ENCODE results near the gene ADARB2.

The ADARB2 gene

DNA sequence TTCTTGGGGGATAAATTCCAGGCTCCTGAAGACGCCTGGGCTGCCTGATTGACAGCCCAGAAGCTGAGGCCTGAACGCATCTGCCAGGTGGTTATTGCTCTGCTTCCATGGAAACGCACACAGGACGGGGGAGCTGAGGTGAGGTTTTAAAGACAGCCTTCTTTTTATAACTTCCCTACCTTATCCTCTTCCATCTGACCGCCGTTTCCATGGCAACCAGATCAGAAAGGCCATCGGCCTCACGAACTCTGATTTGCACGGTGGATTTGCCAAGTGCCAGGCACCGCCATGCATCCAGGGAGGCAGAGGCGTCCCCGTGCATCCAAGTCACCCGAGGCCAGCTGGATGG, 260.9 kb downstream of the ADARB2 start:
- H3K36me3 ChIP-seq (ENCODE audit: control insufficient read depth, insufficient read depth, low read length, severe bottlenecking), result no peaks in the 10 kb centered on the region
- peaks cover 2% of the 10 kb centered on the region for H3K9me3 ChIP-seq (ENCODE audit: control insufficient read depth, low read length)
- H3K27me3 ChIP-seq (replicated peaks; ENCODE audit: control insufficient read depth, insufficient read depth, low read length), result no peaks in the 10 kb centered on the region
- DNase-seq (ENCODE audit: low read depth), result no peak
- H3K4me1 ChIP-seq (ENCODE audit: control insufficient read depth, insufficient read depth, low read length), result no peaks in the 10 kb centered on the region
- no peak overlapping the region for H3K4me3 ChIP-seq (ENCODE audit: low read length)
- H3K9ac ChIP-seq (ENCODE audit: low read length), result no peak overlapping the region

DNA sequence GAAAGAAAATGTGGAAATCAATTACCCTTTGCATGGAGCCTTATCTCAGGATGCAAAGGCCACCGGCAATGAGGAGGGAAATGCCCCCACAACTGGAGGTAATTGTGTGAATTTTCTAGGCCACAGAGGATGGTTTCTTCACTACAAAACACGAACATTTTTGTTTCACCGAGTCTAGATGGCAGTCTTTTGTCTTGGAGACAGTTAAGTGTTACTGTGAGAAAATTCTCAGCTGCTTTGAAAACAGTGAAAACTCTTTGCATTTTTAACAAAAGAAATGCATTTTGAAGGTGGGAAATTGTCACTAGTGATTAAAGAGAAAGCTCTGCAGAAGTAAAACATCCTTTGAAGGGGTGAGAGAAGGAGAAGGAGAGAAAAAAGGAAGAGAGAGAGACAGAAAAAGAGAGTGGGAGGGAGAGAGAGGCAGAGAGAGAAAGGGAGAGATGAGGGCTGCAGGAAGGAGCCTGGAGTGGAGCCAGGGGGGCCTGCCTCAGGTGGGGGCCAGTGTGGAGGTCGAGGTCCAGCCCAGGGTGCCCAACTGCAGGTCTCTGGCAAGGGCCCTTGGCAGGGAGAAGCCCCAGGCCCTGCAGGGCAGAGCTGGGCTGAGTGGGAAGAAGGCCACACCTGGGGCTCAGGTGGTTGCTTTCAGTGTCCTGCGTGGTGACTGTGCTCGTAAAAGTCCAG, 261.4 kb downstream of the ADARB2 start:
- Histone ChIP-seq H3K4me3 (ENCODE audit: low read length) (no peak overlapping the region), H3K9me3 (ENCODE audit: control insufficient read depth, low read length) (peaks cover 2% of the 10 kb centered on the region), H3K9ac (ENCODE audit: low read length) (no peak overlapping the region), H3K36me3 (ENCODE audit: control insufficient read depth, insufficient read depth, low read length, severe bottlenecking) (no peaks in the 10 kb centered on the region), H3K27me3 (replicated peaks; ENCODE audit: control insufficient read depth, insufficient read depth, low read length) (no peaks in the 10 kb centered on the region), H3K4me1 (ENCODE audit: control insufficient read depth, insufficient read depth, low read length) (no peaks in the 10 kb centered on the region)
- DNase-seq (ENCODE audit: low read depth), result no peak

DNA sequence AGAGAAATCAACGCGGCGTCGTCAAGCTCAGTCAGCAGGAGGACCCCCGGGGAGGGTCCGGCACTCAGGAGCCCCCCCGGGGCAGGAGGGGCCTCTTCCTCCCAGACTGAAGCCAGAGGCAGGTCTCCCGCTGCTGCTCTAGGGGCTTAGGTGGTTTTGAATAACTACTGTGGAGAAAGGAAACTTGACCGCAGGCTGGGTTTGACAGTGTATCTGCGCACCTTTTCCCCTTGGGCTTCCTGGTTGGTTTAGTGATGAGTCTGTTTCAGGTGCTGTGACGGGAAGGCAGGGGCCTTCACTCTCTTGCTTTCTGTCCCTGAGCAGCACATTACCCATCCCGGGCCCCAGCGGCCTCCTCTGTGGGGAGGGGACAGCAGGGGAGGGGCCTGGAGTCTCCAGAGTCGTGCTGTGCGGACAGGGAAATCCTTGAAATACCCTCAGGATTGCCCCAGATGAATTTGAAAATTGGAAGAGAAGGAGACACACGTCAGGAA, 262.2 kb downstream of the ADARB2 start:
- Histone ChIP-seq H3K4me1 (ENCODE audit: control insufficient read depth, insufficient read depth, low read length) (no peaks in the 10 kb centered on the region), H3K4me3 (ENCODE audit: low read length) (no peak overlapping the region), H3K9ac (ENCODE audit: low read length) (no peak overlapping the region), H3K9me3 (ENCODE audit: control insufficient read depth, low read length) (peaks cover 2% of the 10 kb centered on the region), H3K27me3 (replicated peaks; ENCODE audit: control insufficient read depth, insufficient read depth, low read length) (no peaks in the 10 kb centered on the region), H3K36me3 (ENCODE audit: control insufficient read depth, insufficient read depth, low read length, severe bottlenecking) (no peaks in the 10 kb centered on the region)
- no peak for DNase-seq (ENCODE audit: low read depth)

DNA sequence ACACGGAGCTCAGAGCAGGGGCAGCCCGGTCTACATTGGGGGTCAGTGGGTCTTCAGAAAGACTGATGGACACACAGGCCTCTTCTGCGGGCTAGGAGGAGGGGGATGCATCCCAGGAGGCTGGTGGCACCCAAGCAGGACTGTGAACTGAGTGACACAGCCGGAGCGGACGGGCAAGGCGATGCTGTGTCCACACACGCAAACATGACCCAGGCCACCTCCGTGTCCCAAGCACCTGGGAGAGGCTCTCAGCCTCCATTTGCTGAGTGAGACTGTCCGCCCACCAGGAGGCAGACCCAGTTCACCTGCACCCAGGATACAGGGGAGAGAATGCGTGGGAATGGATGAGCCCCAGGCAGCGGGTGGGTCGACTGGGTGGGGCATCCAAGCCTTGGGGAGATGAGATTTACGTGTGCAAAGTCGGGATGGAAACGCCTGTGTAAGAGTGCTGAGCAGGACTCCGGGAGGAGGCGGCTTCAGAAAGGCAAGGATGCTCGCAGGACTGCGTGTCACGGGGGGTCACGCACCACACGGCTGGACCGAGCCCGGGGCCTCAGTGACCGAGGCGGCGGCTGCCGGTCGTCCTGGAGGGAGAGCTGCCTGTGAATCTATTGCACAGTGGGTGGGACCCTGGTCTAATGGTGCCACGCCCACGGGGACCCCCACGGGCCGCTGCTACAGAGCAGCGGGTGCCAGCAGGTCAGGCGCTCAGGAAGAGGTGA, 262.8 kb downstream of the ADARB2 start:
- no peaks in the 10 kb centered on the region for H3K4me1 ChIP-seq (ENCODE audit: control insufficient read depth, insufficient read depth, low read length)
- H3K9ac ChIP-seq (ENCODE audit: low read length), result no peak overlapping the region
- no peak overlapping the region for H3K4me3 ChIP-seq (ENCODE audit: low read length)
- H3K36me3 ChIP-seq (ENCODE audit: control insufficient read depth, insufficient read depth, low read length, severe bottlenecking), result no peaks in the 10 kb centered on the region
- no peaks in the 10 kb centered on the region for H3K27me3 ChIP-seq (replicated peaks; ENCODE audit: control insufficient read depth, insufficient read depth, low read length)
- peaks cover 2% of the 10 kb centered on the region for H3K9me3 ChIP-seq (ENCODE audit: control insufficient read depth, low read length)
- DNase-seq (ENCODE audit: low read depth), result no peak

DNA sequence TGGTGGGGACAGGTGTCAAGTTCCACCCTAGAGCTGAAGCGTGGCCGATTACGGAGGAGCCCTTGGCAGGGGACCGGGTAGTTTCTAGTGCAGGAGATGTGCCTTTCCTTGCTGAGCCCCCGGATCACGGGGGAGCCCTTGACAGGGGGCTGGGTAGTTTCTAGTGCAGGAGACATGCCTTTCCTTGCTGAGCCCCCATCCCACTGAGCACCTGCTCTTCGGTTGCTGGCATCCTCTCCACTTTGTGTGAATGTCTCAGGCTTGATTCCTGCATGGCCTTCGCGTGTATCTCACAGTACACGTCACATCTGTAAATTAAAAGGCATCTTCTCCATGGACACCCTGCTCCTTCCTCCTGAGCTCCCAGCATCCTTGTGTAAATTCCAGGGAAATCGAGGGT, 263.5 kb downstream of the ADARB2 start:
- H3K9me3 ChIP-seq (ENCODE audit: control insufficient read depth, low read length), result peaks cover under 1% of the 10 kb centered on the region
- H3K4me1 ChIP-seq (ENCODE audit: control insufficient read depth, insufficient read depth, low read length), result no peaks in the 10 kb centered on the region
- H3K36me3 ChIP-seq (ENCODE audit: control insufficient read depth, insufficient read depth, low read length, severe bottlenecking), result no peaks in the 10 kb centered on the region
- no peak overlapping the region for H3K4me3 ChIP-seq (ENCODE audit: low read length)
- H3K9ac ChIP-seq (ENCODE audit: low read length), result no peak overlapping the region
- H3K27me3 ChIP-seq (replicated peaks; ENCODE audit: control insufficient read depth, insufficient read depth, low read length), result no peaks in the 10 kb centered on the region
- no peak for DNase-seq (ENCODE audit: low read depth)

DNA sequence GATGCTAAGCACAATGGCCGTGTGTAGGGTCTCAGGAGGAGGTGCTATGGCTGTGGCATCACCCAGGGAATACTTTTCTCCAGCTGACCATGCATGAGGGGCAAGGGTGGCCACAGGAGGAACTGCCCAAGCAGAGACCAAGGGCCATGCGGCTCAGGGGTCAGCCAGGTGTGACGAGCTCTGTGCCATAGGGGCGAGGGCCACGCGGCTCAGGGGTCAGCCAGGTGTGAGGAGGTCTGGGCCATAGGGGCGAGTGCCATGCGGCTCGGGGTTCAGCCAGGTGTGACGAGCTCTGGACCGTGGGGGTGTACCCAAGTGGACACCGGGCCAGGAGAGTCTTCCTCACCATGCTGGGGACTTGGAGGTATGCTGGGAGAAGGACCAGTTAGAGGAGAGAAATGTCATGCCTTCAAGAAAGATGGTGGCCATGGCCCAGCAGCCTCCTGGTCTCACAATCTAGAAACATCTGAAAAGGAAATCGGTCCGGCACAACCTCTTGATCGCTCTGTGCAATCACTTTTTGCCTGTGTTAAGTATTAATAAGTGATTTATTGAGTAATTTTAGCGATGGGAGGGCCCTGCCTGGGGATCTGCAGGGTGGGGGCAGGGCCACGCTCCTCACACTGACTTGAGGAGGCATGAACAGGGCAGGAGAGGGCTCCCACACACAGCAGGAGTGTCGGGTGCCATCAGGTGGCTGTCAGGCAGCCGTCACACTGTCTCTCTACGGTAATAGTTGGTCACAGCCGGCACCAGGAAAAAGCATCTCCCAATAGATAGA, 265.0 kb downstream of the ADARB2 start:
- H3K27me3 ChIP-seq (replicated peaks; ENCODE audit: control insufficient read depth, insufficient read depth, low read length), result no peaks in the 10 kb centered on the region
- H3K36me3 ChIP-seq (ENCODE audit: control insufficient read depth, insufficient read depth, low read length, severe bottlenecking), result no peaks in the 10 kb centered on the region
- no peaks in the 10 kb centered on the region for H3K9me3 ChIP-seq (ENCODE audit: control insufficient read depth, low read length)
- no peak for DNase-seq (ENCODE audit: low read depth)
- no peak overlapping the region for H3K4me3 ChIP-seq (ENCODE audit: low read length)
- H3K9ac ChIP-seq (ENCODE audit: low read length), result no peak overlapping the region
- H3K4me1 ChIP-seq (ENCODE audit: control insufficient read depth, insufficient read depth, low read length), result no peaks in the 10 kb centered on the region

DNA sequence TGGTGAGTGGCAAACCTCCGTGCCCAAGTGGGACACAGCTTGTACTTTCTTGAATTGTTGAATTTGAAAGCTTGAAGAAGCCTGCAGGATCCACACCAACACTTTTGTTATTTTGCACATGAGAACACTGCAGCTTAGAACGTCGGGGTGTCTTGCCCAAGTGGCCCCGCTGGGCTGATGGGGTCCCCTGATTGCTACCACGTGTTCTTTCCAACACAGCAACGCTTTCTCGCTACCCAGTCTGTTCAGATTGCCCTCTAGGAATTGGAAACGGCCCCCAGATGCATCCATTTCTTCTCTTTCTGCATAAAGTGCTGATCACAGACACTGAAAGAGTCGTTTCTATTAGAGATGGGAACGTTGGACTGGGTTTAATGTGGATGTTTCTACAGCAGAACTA, 268.5 kb downstream of the ADARB2 start:
- Histone ChIP-seq H3K4me1 (ENCODE audit: control insufficient read depth, insufficient read depth, low read length) (no peaks in the 10 kb centered on the region), H3K9ac (ENCODE audit: low read length) (no peak overlapping the region), H3K4me3 (ENCODE audit: low read length) (no peak overlapping the region), H3K36me3 (ENCODE audit: control insufficient read depth, insufficient read depth, low read length, severe bottlenecking) (no peaks in the 10 kb centered on the region), H3K9me3 (ENCODE audit: control insufficient read depth, low read length) (no peaks in the 10 kb centered on the region), H3K27me3 (replicated peaks; ENCODE audit: control insufficient read depth, insufficient read depth, low read length) (peaks cover 10% of the 10 kb centered on the region)
- DNase-seq (ENCODE audit: low read depth), result no peak

DNA sequence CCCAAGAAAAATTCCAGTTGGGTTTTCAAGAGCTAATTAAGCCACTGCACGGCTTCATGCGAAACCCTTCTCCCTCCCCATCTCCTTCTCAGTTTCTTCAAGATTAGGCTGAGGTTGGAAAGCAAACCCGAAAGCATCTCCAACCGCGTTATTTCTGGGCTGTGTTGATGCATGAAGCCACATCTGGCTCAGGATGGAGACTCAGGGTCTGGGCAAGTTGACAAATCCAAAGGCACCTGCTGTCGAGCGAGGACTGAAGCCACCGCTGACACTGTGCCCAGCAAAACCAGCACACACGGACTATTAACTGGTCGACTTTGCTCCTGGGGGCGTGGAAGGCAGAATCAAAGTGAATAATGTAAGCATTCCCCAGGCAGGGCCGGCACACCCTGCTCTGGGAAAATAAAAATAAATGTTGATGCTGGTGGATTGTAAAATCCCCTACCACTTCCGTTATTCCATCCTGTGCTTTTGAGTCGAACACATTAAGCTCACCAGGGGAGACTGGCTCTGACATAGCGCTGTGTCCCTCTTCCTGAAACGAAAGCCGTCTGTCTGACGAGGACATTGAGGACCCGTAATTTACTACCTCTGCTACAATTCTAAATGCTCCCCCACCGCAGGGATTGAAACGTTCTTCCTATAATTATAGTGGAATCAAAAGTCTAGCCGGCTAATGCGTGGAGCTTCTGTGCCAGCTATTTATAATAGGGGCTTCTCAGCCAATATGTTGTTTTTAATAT, 269.8 kb downstream of the ADARB2 start:
- Histone ChIP-seq H3K4me3 (ENCODE audit: low read length) (no peak overlapping the region), H3K4me1 (ENCODE audit: control insufficient read depth, insufficient read depth, low read length) (no peaks in the 10 kb centered on the region), H3K27me3 (replicated peaks; ENCODE audit: control insufficient read depth, insufficient read depth, low read length) (peaks cover 10% of the 10 kb centered on the region), H3K36me3 (ENCODE audit: control insufficient read depth, insufficient read depth, low read length, severe bottlenecking) (no peaks in the 10 kb centered on the region), H3K9ac (ENCODE audit: low read length) (no peak overlapping the region), H3K9me3 (ENCODE audit: control insufficient read depth, low read length) (no peaks in the 10 kb centered on the region)
- no peak for DNase-seq (ENCODE audit: low read depth)

DNA sequence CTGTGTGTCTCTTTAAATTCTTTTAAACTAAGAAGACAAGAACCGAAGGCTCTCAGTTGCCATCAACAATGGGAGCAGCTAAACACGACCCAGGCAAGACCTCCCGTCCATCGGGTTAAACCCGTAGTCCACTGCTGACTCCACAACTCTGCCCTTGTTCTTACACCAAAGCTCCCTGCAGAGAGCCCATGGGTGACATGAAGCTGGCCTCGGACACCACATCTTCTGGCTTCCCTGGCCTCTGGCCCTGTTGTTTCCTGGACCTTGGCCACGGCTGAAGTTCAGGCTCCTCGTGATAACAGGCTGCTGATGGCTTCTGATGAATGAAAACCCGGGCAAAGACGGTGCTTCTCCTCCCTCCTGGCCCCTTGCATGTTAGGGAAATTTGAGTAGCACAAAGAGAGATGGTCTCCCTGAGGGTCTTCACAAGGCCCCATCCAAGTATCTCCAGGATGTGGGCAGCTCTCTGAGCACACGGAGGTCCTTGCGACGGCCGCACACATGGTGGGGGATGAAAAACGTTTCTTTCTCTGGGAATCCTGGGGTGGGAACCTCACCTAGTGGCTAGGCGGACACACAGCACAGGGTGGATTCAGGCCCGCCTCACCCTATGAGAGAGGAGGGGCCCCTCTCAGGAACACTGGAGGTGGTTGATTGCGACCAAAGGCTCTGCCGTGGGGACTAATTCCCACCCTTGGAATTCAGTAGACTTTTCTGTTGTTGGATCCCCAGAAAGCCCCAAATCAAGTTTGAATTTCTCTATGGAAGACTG, 271.1 kb downstream of the ADARB2 start:
- Histone ChIP-seq H3K4me3 (ENCODE audit: low read length) (no peak overlapping the region), H3K4me1 (ENCODE audit: control insufficient read depth, insufficient read depth, low read length) (no peaks in the 10 kb centered on the region), H3K9me3 (ENCODE audit: control insufficient read depth, low read length) (no peaks in the 10 kb centered on the region), H3K27me3 (replicated peaks; ENCODE audit: control insufficient read depth, insufficient read depth, low read length) (peaks cover 10% of the 10 kb centered on the region), H3K36me3 (ENCODE audit: control insufficient read depth, insufficient read depth, low read length, severe bottlenecking) (no peaks in the 10 kb centered on the region), H3K9ac (ENCODE audit: low read length) (no peak overlapping the region)
- DNase-seq (ENCODE audit: low read depth), result no peak

DNA sequence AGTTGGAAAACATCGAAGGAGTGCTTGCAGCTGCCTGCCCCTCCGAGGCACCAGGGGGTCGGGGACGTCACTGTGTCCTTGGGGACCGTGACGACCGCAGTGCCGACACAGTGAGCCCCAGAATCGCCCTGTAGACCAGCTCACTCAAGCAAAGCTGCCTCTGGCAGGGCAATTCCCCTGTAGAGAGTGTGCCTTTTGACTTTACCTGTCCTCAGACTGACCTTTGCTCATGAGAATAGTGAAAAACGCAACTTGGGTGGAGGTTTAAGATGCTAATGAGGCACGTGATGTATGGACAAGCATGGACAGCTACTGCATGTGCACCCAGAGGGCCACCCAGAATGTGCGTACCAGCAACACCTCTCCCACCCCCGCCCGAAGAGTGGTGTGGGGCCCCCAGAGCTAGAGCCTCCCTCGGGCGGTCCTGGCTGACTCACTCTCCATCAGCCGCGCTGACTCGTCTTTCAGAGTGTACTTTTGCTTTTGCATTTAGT, 271.9 kb downstream of the ADARB2 start:
- Histone ChIP-seq H3K4me1 (ENCODE audit: control insufficient read depth, insufficient read depth, low read length) (no peaks in the 10 kb centered on the region), H3K36me3 (ENCODE audit: control insufficient read depth, insufficient read depth, low read length, severe bottlenecking) (no peaks in the 10 kb centered on the region), H3K9me3 (ENCODE audit: control insufficient read depth, low read length) (no peaks in the 10 kb centered on the region), H3K27me3 (replicated peaks; ENCODE audit: control insufficient read depth, insufficient read depth, low read length) (peaks cover 10% of the 10 kb centered on the region), H3K4me3 (ENCODE audit: low read length) (no peak overlapping the region), H3K9ac (ENCODE audit: low read length) (no peak overlapping the region)
- DNase-seq (ENCODE audit: low read depth), result no peak

All from adipocyte (in vitro differentiated cells).